ENCODE results near the gene NUDCD2. TPM values are rescaled to one million over a fixed set of nuclear protein-coding genes. Genes with fewer than 3 reads are reported as not detected.

NUDCD2 gene
- total and polyA plus RNA-seq, 2 donors from 2014 or later: 23.1 to 24.3 TPM

DNA sequence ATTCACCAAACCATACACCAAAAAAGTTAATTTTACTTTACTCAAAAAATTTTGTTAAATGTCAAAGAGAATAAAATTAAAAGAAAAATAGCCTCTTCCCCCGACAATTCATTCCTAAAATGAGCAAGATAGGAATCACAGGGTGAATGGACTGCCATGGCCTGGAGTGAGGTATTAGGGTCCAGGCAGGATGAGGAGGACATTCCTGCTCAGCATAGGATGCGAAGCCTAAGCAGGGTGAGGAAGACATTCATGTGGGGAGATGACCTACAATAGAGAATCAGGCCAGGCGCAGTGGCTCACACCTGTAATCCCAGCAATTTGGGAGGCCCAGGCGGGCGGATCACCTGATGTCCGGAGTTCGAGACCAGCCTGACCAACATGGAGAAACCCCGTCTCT, 8.4 kb downstream of the NUDCD2 start:
- Histone ChIP-seq H3K4me1 (ENCODE audit: control insufficient read depth in 2 of 3, insufficient read depth in 2 of 3, low read depth in 1 of 3, low read length in 3 of 3) (no peaks in the 10 kb centered on the region), H3K4me3 (ENCODE audit: low read length in 3 of 3) (no peak overlapping the region), H3K36me3 (ENCODE audit: control insufficient read depth in 2 of 3, insufficient read depth in 3 of 3, low read length in 3 of 3) (peaks cover 7 to 22% (median 10%) of the 10 kb centered on the region in 3 donors), H3K9ac (ENCODE audit: low read length in 3 of 3) (no peak overlapping the region), H3K27me3 (ENCODE audit: control insufficient read depth, insufficient read depth, low read length) (no peaks in the 10 kb centered on the region), H3K9me3 (ENCODE audit: control insufficient read depth in 2 of 3, insufficient read depth in 1 of 3, low read length in 3 of 3) (no peaks in the 10 kb centered on the region), H3K27ac (ENCODE audit: low read depth in 2 of 2, low read length in 2 of 2) (no peak overlapping the region)
- intact Hi-C loops (cut with DNase I): no loop called here
- DNase-seq (no peak), FAIRE-seq (no peak)
- TF ChIP-seq, protein P1, sequence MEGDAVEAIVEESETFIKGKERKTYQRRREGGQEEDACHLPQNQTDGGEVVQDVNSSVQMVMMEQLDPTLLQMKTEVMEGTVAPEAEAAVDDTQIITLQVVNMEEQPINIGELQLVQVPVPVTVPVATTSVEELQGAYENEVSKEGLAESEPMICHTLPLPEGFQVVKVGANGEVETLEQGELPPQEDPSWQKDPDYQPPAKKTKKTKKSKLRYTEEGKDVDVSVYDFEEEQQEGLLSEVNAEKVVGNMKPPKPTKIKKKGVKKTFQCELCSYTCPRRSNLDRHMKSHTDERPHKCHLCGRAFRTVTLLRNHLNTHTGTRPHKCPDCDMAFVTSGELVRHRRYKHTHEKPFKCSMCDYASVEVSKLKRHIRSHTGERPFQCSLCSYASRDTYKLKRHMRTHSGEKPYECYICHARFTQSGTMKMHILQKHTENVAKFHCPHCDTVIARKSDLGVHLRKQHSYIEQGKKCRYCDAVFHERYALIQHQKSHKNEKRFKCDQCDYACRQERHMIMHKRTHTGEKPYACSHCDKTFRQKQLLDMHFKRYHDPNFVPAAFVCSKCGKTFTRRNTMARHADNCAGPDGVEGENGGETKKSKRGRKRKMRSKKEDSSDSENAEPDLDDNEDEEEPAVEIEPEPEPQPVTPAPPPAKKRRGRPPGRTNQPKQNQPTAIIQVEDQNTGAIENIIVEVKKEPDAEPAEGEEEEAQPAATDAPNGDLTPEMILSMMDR (IDR thresholded peaks at IDR 0.05; ENCODE audit: borderline replicate concordance, extremely low read depth, insufficient read depth): no peak

DNA sequence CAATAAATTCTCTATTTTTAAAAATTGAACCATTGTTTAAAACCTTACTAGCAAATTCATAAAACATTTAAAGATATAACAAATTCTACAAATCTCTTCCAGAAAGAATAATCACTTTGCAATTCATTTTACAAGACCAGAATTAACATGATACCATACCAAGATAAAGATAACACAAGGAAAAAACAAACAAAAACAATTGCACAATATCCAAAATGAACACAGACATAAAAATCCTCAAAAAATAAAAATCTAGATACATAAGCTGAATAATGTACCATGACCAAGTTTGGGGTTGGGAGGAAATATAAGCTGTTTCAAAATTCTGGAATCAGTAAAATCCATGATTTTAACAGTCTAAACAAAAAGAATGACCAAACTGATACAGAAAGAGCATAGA, 11.4 kb downstream of the NUDCD2 start:
- intact Hi-C loops (cut with DNase I): no loop called here

DNA sequence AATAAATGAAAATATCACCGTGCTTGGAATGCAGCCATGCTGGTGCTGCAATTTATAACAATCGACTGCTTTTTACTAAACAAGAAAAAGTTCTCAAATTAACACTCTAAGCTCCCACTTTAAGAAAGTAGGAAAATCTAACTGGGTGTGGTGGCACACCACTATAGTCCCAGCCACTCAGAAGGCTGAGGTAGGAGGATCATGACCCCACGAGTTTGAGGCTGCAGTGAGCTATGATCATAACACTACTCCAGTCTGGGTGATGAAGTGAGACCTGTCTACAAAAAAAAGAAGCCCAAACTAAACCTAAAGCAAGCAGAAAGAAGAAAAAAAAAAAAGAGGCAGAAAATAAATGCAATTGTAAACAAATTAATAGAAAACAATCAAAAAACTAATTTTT, 12.0 kb downstream of the NUDCD2 start:
- Histone ChIP-seq H3K4me3 (ENCODE audit: low read length in 3 of 3) (no peak overlapping the region), H3K27me3 (ENCODE audit: control insufficient read depth, insufficient read depth, low read length) (no peaks in the 10 kb centered on the region), H3K9ac (ENCODE audit: low read length in 3 of 3) (no peak overlapping the region), H3K27ac (ENCODE audit: low read depth in 2 of 2, low read length in 2 of 2) (no peak overlapping the region), H3K36me3 (ENCODE audit: control insufficient read depth in 2 of 3, insufficient read depth in 3 of 3, low read length in 3 of 3) (peaks cover 11 to 49% (median 13%) of the 10 kb centered on the region in 3 donors), H3K4me1 (ENCODE audit: control insufficient read depth in 2 of 3, insufficient read depth in 2 of 3, low read depth in 1 of 3, low read length in 3 of 3) (no peaks in the 10 kb centered on the region), H3K9me3 (ENCODE audit: control insufficient read depth in 2 of 3, insufficient read depth in 1 of 3, low read length in 3 of 3) (no peaks in the 10 kb centered on the region)
- TF ChIP-seq, protein P1 (IDR thresholded peaks at IDR 0.05; ENCODE audit: borderline replicate concordance, extremely low read depth, insufficient read depth): no peak
- intact Hi-C loops (cut with DNase I): no loop called here
- DNase-seq (no peak), FAIRE-seq (no peak)

More for the DNA sequence above, 11.4 kb downstream of the NUDCD2 start:
- H3K36me3 ChIP-seq (ENCODE audit: control insufficient read depth in 2 of 3, insufficient read depth in 3 of 3, low read length in 3 of 3): peaks cover 11 to 46% (median 13%) of the 10 kb centered on the region in 3 donors
- FAIRE-seq: peak; percentile 19
- H3K9me3 ChIP-seq (ENCODE audit: control insufficient read depth in 2 of 3, insufficient read depth in 1 of 3, low read length in 3 of 3): no peaks in the 10 kb centered on the region
- DNase-seq: no peak
- TF ChIP-seq, protein P1 (IDR thresholded peaks at IDR 0.05; ENCODE audit: borderline replicate concordance, extremely low read depth, insufficient read depth): no peak
- H3K27ac ChIP-seq (ENCODE audit: low read depth in 2 of 2, low read length in 2 of 2): no peak overlapping the region
- no peaks in the 10 kb centered on the region for H3K27me3 ChIP-seq (ENCODE audit: control insufficient read depth, insufficient read depth, low read length)
- no peak overlapping the region for H3K4me3 ChIP-seq (ENCODE audit: low read length in 3 of 3)
- no peaks in the 10 kb centered on the region for H3K4me1 ChIP-seq (ENCODE audit: control insufficient read depth in 2 of 3, insufficient read depth in 2 of 3, low read depth in 1 of 3, low read length in 3 of 3)
- no peak overlapping the region for H3K9ac ChIP-seq (ENCODE audit: low read length in 3 of 3)

DNA sequence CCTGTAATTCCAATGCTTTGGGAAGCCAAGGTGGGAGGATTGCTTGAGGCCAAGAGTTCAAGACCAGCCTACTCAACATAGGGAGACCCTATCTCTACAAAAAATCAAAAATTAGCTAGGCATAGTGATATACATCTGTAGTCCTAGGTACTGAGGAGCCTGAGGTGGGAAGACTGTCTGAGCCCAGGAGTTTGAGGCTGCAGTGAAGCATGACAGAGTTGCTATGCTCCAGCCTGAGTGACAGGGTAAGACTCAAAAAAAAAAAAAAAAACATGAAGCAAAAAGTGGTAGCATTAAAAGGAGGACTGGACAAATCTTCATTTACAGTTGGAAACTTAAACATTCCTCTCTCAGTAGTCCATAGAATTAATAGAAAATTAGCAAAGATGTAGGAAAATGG, 12.7 kb downstream of the NUDCD2 start:
- Histone ChIP-seq H3K4me1 (ENCODE audit: control insufficient read depth in 2 of 3, insufficient read depth in 2 of 3, low read depth in 1 of 3, low read length in 3 of 3) (no peaks in the 10 kb centered on the region), H3K36me3 (ENCODE audit: control insufficient read depth in 2 of 3, insufficient read depth in 3 of 3, low read length in 3 of 3) (peaks cover 15 to 52% (median 18%) of the 10 kb centered on the region in 3 donors), H3K27me3 (ENCODE audit: control insufficient read depth, insufficient read depth, low read length) (no peaks in the 10 kb centered on the region), H3K9ac (ENCODE audit: low read length in 3 of 3) (no peak overlapping the region), H3K9me3 (ENCODE audit: control insufficient read depth in 2 of 3, insufficient read depth in 1 of 3, low read length in 3 of 3) (no peaks in the 10 kb centered on the region), H3K4me3 (ENCODE audit: low read length in 3 of 3) (no peak overlapping the region), H3K27ac (ENCODE audit: low read depth in 2 of 2, low read length in 2 of 2) (no peak overlapping the region)
- DNase-seq (no peak), FAIRE-seq (no peak)
- intact Hi-C loops (cut with DNase I): no loop called here
- TF ChIP-seq, protein P1 (IDR thresholded peaks at IDR 0.05; ENCODE audit: borderline replicate concordance, extremely low read depth, insufficient read depth): no peak
